Heart right ventricle (tissue), 16 donors: ENCODE data around the gene ATP13A2. TPM values are rescaled to one million over a fixed set of nuclear protein-coding genes. Genes with fewer than 3 reads are reported as not detected.
A peak's percentile ranks its signal among the peaks of the same experiment; 100 is the strongest.

Experiments used
- ATAC-seq, 8 donors: fragments of 200-7000 bp; cut with Tn5 transposase; one replicate each; pipeline ENCODE4 v1.9.1; 2020; ENCODE audit warnings: mild to moderate bottlenecking in 8 of 8, moderate library complexity in 8 of 8, moderate number of reproducible peaks in 1 of 8
- DNase-seq, 2 donors: peaks; one replicate each; pipeline ENCODE4 v3.0.0-alpha.2; 2020
- H3K27ac ChIP-seq, 10 donors: fragments of 200-600 bp; sonication (generic) in 2 of 10; one replicate each; pipeline versions ENCODE4 v1.5.0 to v1.8.0; 2020 to 2022; ENCODE audit warnings: mild to moderate bottlenecking in 3 of 10
- H3K27me3 ChIP-seq, 7 donors: fragments of 200-600 bp; one replicate each; pipeline ENCODE4 v1.8.0; 2021 to 2022; ENCODE audit warnings: mild to moderate bottlenecking in 2 of 7
- H3K36me3 ChIP-seq, 9 donors: fragments of 200-600 bp; sonication (generic) in 1 of 9; one replicate each; pipeline versions ENCODE4 v1.5.0 to v1.8.0; 2020 to 2022; ENCODE audit warnings: mild to moderate bottlenecking in 2 of 9
- H3K4me1 ChIP-seq, 9 donors: fragments of 200-600 bp; sonication (generic) in 1 of 9; one replicate each; pipeline versions ENCODE4 v1.5.0 to v1.8.0; 2020 to 2022; ENCODE audit warnings: mild to moderate bottlenecking in 4 of 9
- H3K4me3 ChIP-seq, 10 donors: fragments of 200-600 bp; sonication (generic) in 2 of 10; one replicate each; pipeline versions ENCODE4 v1.5.0 to v1.8.0; 2020 to 2022; ENCODE audit warnings: mild to moderate bottlenecking in 7 of 10, moderate library complexity in 2 of 10
- H3K9me3 ChIP-seq, 11 donors: fragments of 200-600 bp in 10 of 11; sonication (generic) in 2 of 11; one replicate each; pipeline versions ENCODE4 v1.5.0 to v1.8.0; 2013 to 2022; ENCODE audit warnings: mild to moderate bottlenecking in 2 of 11, control low read depth in 1 of 11, moderate library complexity in 1 of 11
- WGBS, 2 donors: extraction: QIAGEN DNeasy Blood & Tissue Kit; methylation state at CpG; one replicate each; pipeline ENCODE4 v1.1.7; 2013; ENCODE audit warnings: inconsistent platforms in 1 of 2; 5-methylcytosine and 5-hydroxymethylcytosine counted together
- intact Hi-C, 10 donors: fragments of 100-400 bp; cut with DNase I; formaldehyde crosslinking; loops; one replicate each; pipeline versions ENCODE4 v1.11.1 to v1.14.2; 2022
- polyA plus RNA-seq, 2 donors: library from polyadenylated mRNA; stranded (reverse); fragments of 200-250 nt; gene quantifications; one replicate each; pipeline ENCODE4 v1.2.3, GENCODE V29; 2013
- total RNA-seq, 10 donors: library from RNA; stranded (reverse); fragmentation: NEBNext Ultra II Directional in 3 of 10; extraction: Animal tissue kit (Norgen Biotek cat#: 25700) in 3 of 10; gene quantifications; one replicate each; pipeline versions ENCODE4 v1.2.1 to v1.2.4, GENCODE V29; 2021 to 2023
- TF ChIP-seq, protein P1 (sequence below), 9 donors: fragments of 200-600 bp; sonication (generic) in 2 of 9; IDR thresholded peaks; one replicate each; pipeline versions ENCODE4 v1.5.0 to v1.8.0; 2021 to 2022; ENCODE audit warnings: antibody characterized with exemption in 9 of 9, mild to moderate bottlenecking in 5 of 9, moderate library complexity in 1 of 9
- donor health status: Arrhythmogenic right ventricular cardiomyopathy.
- donor health status: ischemic (EF 13 %, LVEDD 7.1; RV severe dilation, severe dysfunction).
- donor health status: healthy with polysubstance abuse.
- donor health status: DM: no; HTN: yes; CAD: no.
- donor health status: DM: no; HTN: no; CAD: no.
- donor health status: ischemic (EF 25% LVEDD 6.9; RV normal size, moderate dysfunction).
- donor health status: ischemic (EF 25% LVEDD 5.7; RV mildly dilated, moderate dysfunction).
- donor health status: healthy.
- donor health status: DM: yes; HTN: yes; CAD: no.
- donor health status: Ischemic cardiomyopathy.
- donor health status: ischemic (EF 35%, LVEDD 5.7; RV mildly dilated, moderate dysfunction).
- donor health status: nonischemic (EF 11% LVEDD 7.7; RV severe dilation, severe dysfunction).
- donor health status: DM: yes; HTN: yes; CAD: no.
- donor health status: PGD.
- donor health status: ischemic (EF 29% LVEDD 5.4; RV normal size, mild dysfunction).
- donor health status: nonischemic (EF 23%, LVEDD 6.1; RV moderate dilation, normal function).

ATP13A2 gene
- total and polyA plus RNA-seq, 12 donors: 7.2 to 20.0 (median 11.0) TPM

DNA sequence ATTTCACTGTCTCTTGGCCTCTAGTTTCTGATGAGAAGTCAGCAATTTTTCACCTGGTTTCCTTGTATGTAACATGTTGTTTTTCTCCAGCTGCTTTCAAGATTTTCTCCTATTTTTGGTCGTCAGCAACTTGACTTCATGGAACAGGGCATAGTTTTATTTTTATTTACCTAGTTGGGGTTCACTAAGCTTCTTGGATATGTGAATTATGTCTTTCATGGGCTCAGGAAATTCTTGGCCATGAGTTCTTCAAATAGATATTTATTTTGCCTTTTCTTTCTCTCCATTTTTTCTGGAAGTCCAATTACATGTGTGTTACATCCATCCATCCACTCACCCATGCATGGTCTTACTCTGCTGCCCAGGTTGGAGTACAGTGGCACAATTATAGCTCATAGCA, 28.4 kb upstream of the ATP13A2 start:
- Histone ChIP-seq H3K4me1 (peaks cover 0 to 14% (median 3%) of the 10 kb centered on the region in 9 donors), H3K36me3 (peaks cover 0 to 97% (median 48%) of the 10 kb centered on the region in 9 donors), H3K9me3 (no peaks in the 10 kb centered on the region), H3K4me3 (no peak overlapping the region), H3K27me3 (no peaks in the 10 kb centered on the region), H3K27ac (no peak overlapping the region)
- 77 to 85% methylated on average over 1 of the region's 1 CpG for WGBS, 2 donors
- no peak for ATAC-seq
- intact Hi-C loops: loop anchor here in 1 of 10 donors (5.0 kb wide), 1 partner anchor 78 kb away; no protein-coding TSS in a partner anchor
- TF ChIP-seq, protein P1, sequence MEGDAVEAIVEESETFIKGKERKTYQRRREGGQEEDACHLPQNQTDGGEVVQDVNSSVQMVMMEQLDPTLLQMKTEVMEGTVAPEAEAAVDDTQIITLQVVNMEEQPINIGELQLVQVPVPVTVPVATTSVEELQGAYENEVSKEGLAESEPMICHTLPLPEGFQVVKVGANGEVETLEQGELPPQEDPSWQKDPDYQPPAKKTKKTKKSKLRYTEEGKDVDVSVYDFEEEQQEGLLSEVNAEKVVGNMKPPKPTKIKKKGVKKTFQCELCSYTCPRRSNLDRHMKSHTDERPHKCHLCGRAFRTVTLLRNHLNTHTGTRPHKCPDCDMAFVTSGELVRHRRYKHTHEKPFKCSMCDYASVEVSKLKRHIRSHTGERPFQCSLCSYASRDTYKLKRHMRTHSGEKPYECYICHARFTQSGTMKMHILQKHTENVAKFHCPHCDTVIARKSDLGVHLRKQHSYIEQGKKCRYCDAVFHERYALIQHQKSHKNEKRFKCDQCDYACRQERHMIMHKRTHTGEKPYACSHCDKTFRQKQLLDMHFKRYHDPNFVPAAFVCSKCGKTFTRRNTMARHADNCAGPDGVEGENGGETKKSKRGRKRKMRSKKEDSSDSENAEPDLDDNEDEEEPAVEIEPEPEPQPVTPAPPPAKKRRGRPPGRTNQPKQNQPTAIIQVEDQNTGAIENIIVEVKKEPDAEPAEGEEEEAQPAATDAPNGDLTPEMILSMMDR (IDR thresholded peaks at IDR 0.05): no peak
- DNase-seq: no peak

DNA sequence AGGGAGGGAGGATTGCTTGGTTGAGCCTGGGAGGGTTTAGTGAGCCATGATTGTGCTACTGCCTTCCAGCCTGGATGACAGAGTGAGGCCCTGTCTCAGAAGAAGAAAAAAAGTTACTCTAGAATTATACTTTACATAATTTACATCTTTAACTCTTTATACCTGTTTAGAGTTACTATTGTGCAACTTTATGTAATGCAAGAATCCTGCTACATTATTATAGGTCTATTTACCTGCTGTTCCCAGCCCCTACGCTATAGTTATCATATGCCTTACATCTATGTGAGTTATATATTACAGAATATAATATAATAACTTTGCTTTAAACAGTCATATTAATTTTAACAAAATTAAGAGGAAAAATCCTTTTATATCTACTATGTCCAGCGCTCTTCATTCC, 27.8 kb upstream of the ATP13A2 start:
- Histone ChIP-seq H3K27me3 (no peaks in the 10 kb centered on the region), H3K27ac (no peak overlapping the region), H3K4me3 (no peak overlapping the region), H3K9me3 (no peaks in the 10 kb centered on the region), H3K36me3 (peaks cover 0 to 96% (median 47%) of the 10 kb centered on the region in 9 donors), H3K4me1 (peaks cover 0 to 8% (median 0%) of the 10 kb centered on the region in 9 donors)
- no peak for DNase-seq
- WGBS, 2 donors: 98 to 100% methylated on average over 2 of the region's 2 CpGs
- TF ChIP-seq, protein P1 (IDR thresholded peaks at IDR 0.05): no peak
- intact Hi-C loops: no loop called here
- ATAC-seq: no peak

DNA sequence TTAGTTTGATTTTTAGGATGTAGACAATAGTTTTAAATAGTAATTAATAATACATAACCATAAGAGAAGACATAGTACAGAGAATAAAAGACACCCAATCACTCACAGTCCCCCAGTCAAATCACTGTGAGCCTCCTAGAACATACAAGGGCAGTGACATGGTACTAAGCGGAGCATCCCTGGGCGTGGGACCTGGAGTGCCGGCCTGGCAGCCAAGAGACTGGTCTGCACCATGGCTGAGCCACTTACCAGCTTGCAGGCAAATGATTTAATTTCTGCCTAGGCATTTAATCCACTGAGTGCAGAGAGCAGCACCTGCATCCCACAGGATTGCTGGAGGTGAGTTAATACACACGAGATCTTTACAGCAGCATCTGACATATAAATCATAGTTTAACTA, 21.8 kb upstream of the ATP13A2 start:
- no peaks in the 10 kb centered on the region for H3K9me3 ChIP-seq
- H3K36me3 ChIP-seq: peaks cover 0 to 96% (median 13%) of the 10 kb centered on the region in 9 donors
- H3K27ac ChIP-seq: no peak overlapping the region
- no peak overlapping the region for H3K4me3 ChIP-seq
- DNase-seq (no peak), ATAC-seq (peak in 1 of 8 donors; percentile 30)
- WGBS, 2 donors: 78 to 82% methylated on average over 4 of the region's 4 CpGs
- no peaks in the 10 kb centered on the region for H3K27me3 ChIP-seq
- intact Hi-C loops: no loop called here
- TF ChIP-seq, protein P1 (IDR thresholded peaks at IDR 0.05): no peak
- H3K4me1 ChIP-seq: peaks cover 0 to 13% (median 0%) of the 10 kb centered on the region in 9 donors

DNA sequence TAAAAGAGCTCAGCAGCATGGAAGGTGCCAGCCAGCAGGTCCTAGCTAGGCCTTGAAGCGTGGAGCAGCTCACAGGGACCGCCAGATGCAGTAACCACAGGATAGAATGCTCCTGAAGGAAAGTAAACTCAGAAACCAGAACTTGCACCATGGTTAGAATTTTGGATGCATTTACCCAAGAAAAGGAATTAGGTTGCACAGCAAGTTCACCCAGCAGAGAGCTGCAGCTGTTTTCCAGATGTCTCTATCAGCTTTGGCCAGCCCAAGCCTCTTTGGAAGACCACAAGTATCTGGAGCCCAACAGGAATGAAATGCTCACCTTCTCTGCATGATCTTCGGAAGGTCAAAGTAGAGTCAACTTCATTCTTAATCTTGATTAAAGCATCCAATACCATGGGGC, 21.0 kb upstream of the ATP13A2 start:
- H3K4me3 ChIP-seq: no peak overlapping the region
- TF ChIP-seq, protein P1 (IDR thresholded peaks at IDR 0.05): no peak
- H3K27me3 ChIP-seq: no peaks in the 10 kb centered on the region
- H3K4me1 ChIP-seq: peaks cover 0 to 12% (median 0%) of the 10 kb centered on the region in 9 donors
- H3K36me3 ChIP-seq: peaks cover 0 to 96% (median 20%) of the 10 kb centered on the region in 9 donors
- no peak for DNase-seq
- no peak overlapping the region for H3K27ac ChIP-seq
- ATAC-seq: no peak
- intact Hi-C loops: no loop called here
- H3K9me3 ChIP-seq: no peaks in the 10 kb centered on the region
- 94 to 97% methylated on average over 3 of the region's 3 CpGs for WGBS, 2 donors
